Neural cell (in vitro differentiated cells): ENCODE results near the gene GPC2. TPM values are rescaled to one million over a fixed set of nuclear protein-coding genes. Genes with fewer than 3 reads are reported as not detected.

Source experiments
- H2AFZ ChIP-seq: fragments of 200-600, 300-800 bp; sonication (generic), shearing (Covaris generic); 2 replicates; pipeline ENCODE4 v1.6.0; 2014; ENCODE audit warnings: low read depth, mild to moderate bottlenecking, antibody characterized with exemption, low read length, moderate library complexity
- H3F3A ChIP-seq: fragments of 200-600 bp; shearing (Covaris generic); 2 replicates; pipeline ENCODE4 v1.6.1; 2016; ENCODE audit warnings: mild to moderate bottlenecking, moderate library complexity, mixed read lengths, antibody characterized with exemption, low read length; ENCODE audit not compliant: insufficient read depth, poor library complexity, severe bottlenecking
- H3K27ac ChIP-seq: fragments of 200-600, 300-800 bp; sonication (generic), shearing (Covaris generic); 2 replicates; pipeline ENCODE4 v1.5.1; 2014; ENCODE audit warnings: mild to moderate bottlenecking, low read length, moderate library complexity
- H3K27me3 ChIP-seq: fragments of 300-800, 200-600 bp; sonication (generic), shearing (Covaris generic); 2 replicates; pipeline ENCODE4 v1.6.0; 2014; ENCODE audit warnings: mild to moderate bottlenecking, low read depth, low read length, moderate library complexity; ENCODE audit not compliant: insufficient read depth
- H3K36me3 ChIP-seq: fragments of 300-800, 200-600 bp; sonication (generic), shearing (Covaris generic); 2 replicates; pipeline ENCODE4 v1.5.1; 2014; ENCODE audit warnings: mild to moderate bottlenecking, antibody characterized with exemption, low read length, moderate library complexity; ENCODE audit not compliant: insufficient read depth
- H3K4me2 ChIP-seq: fragments of 300-800, 200-600 bp; sonication (generic), shearing (Covaris generic); 2 replicates; pipeline ENCODE4 v1.6.0; 2014; ENCODE audit warnings: mild to moderate bottlenecking, low read length
- H3K4me3 ChIP-seq: fragments of 300-800, 200-600 bp; sonication (generic), shearing (Covaris generic); 2 replicates; pipeline ENCODE4 v1.5.1; 2014; ENCODE audit warnings: mild to moderate bottlenecking, low read length, moderate library complexity
- H3K79me2 ChIP-seq: fragments of 200-600 bp; shearing (Covaris generic); replicated peaks from 2 replicates; pipeline ENCODE4 v1.6.0; 2014; ENCODE audit warnings: mild to moderate bottlenecking, low read length, moderate library complexity; ENCODE audit not compliant: insufficient read depth
- H3K9ac ChIP-seq: fragments of 300-800, 200-600 bp; sonication (generic), shearing (Covaris generic); 2 replicates; pipeline ENCODE4 v1.6.1; 2016; ENCODE audit warnings: mild to moderate bottlenecking, low read length, mixed read lengths
- H3K9me2 ChIP-seq: fragments of 200-600 bp; shearing (Covaris generic); 2 replicates; pipeline ENCODE4 v1.6.1; 2016; ENCODE audit warnings: mild to moderate bottlenecking, low read length, mixed read lengths; ENCODE audit not compliant: insufficient read depth
- H3K9me3 ChIP-seq: fragments of 200-600, 300-800 bp; sonication (generic), shearing (Covaris generic); 2 replicates; pipeline ENCODE4 v1.6.1; 2016; ENCODE audit warnings: mild to moderate bottlenecking, mixed run types, low read length, moderate library complexity, mixed read lengths
- H4K20me1 ChIP-seq: fragments of 200-600 bp; shearing (Covaris generic); 2 replicates; pipeline ENCODE4 v1.6.1; 2016; ENCODE audit warnings: mild to moderate bottlenecking, mixed run types; ENCODE audit not compliant: insufficient read depth
- CTCF ChIP-seq: fragments of 450-650 bp; IDR thresholded peaks from 2 replicates; pipeline ENCODE4 v1.5.1; 2014; ENCODE audit warnings: antibody characterized with exemption, mild to moderate bottlenecking, moderate library complexity; ENCODE audit not compliant: poor library complexity, severe bottlenecking
- EP300 ChIP-seq: fragments of 450-650 bp; conservative IDR thresholded peaks from 2 replicates; pipeline ENCODE4 v1.6.1; 2014; ENCODE audit warnings: antibody characterized with exemption, mild to moderate bottlenecking, moderate library complexity; ENCODE audit not compliant: poor library complexity, severe bottlenecking
- EZH2 ChIP-seq: fragments of 200-600, 300-800 bp; shearing (Covaris generic), sonication (generic); IDR thresholded peaks from 2 replicates; pipeline ENCODE4 v1.6.1; 2014; ENCODE audit warnings: antibody characterized with exemption, low read length, borderline replicate concordance, mild to moderate bottlenecking; ENCODE audit not compliant: insufficient read depth, poor library complexity, severe bottlenecking
- MXI1 ChIP-seq: fragments of 450-650 bp; conservative IDR thresholded peaks from 2 replicates; pipeline ENCODE4 v1.6.1; 2014; ENCODE audit warnings: antibody characterized with exemption, mild to moderate bottlenecking; ENCODE audit not compliant: poor library complexity, severe bottlenecking
- POLR2AphosphoS5 ChIP-seq: IDR thresholded peaks from 2 replicates; pipeline ENCODE4 v1.6.1; 2012
- RAD21 ChIP-seq: fragments of 450-650 bp; conservative IDR thresholded peaks from 2 replicates; pipeline ENCODE4 v1.6.1; 2014; ENCODE audit warnings: antibody characterized with exemption, mild to moderate bottlenecking, moderate library complexity
- REST ChIP-seq: IDR thresholded peaks from 2 replicates; pipeline ENCODE4 v1.6.1; 2012; ENCODE audit warnings: borderline replicate concordance
- SMC3 ChIP-seq: fragments of 450-650 bp; conservative IDR thresholded peaks from 2 replicates; pipeline ENCODE4 v1.6.1; 2014; ENCODE audit warnings: antibody characterized with exemption, mild to moderate bottlenecking, moderate library complexity; ENCODE audit not compliant: poor library complexity
- TAF1 ChIP-seq: IDR thresholded peaks from 2 replicates; pipeline ENCODE4 v1.6.1; 2012; ENCODE audit warnings: low read depth
- polyA plus RNA-seq: library from polyadenylated mRNA; depleted of rRNA; stranded (reverse); fragments of >200 nt; gene quantifications from 2 replicates; pipeline ENCODE4 v1.2.3, GENCODE V29; 2014

The GPC2 gene
- polyA plus RNA-seq, 1 donor from 2014 or later, result 506 TPM

GRCh38 chr7:100137851-100138760 is 39.1 kb downstream of the GPC2 start:
- no peaks in the 10 kb centered on the region for H3K9me3 ChIP-seq
- TF ChIP-seq EZH2 (no peak), TAF1 (no peak), SMC3 (no peak), RAD21 (no peak), EP300 (no peak), REST (no peak), MXI1 (no peak), POLR2AphosphoS5 (no peak), CTCF (no peak)
- no peak overlapping the region for H2AFZ ChIP-seq
- H3K79me2 ChIP-seq, result no peaks in the 10 kb centered on the region
- H3K9ac ChIP-seq, result no peak overlapping the region
- H3K36me3 ChIP-seq, result no peaks in the 10 kb centered on the region
- no peaks in the 10 kb centered on the region for H3F3A ChIP-seq
- H3K9me2 ChIP-seq, result no peaks in the 10 kb centered on the region
- no peaks in the 10 kb centered on the region for H3K27me3 ChIP-seq
- H3K4me2 ChIP-seq, result no peak overlapping the region
- H4K20me1 ChIP-seq, result no peaks in the 10 kb centered on the region
- no peak overlapping the region for H3K4me3 ChIP-seq
- H3K27ac ChIP-seq, result no peak overlapping the region

GRCh38 chr7:100132697-100133151 is 44.5 kb downstream of the GPC2 start:
- TF ChIP-seq EP300 (no peak), POLR2AphosphoS5 (no peak), CTCF (peak; percentile 70), RAD21 (peak; percentile 72), TAF1 (no peak), SMC3 (peak; percentile 67), REST (no peak), MXI1 (no peak)
- no peaks in the 10 kb centered on the region for H4K20me1 ChIP-seq
- no peaks in the 10 kb centered on the region for H3K79me2 ChIP-seq
- H3K9ac ChIP-seq, result no peak overlapping the region
- H3K9me3 ChIP-seq, result no peaks in the 10 kb centered on the region
- H3F3A ChIP-seq, result no peaks in the 10 kb centered on the region
- H3K9me2 ChIP-seq, result no peaks in the 10 kb centered on the region
- H2AFZ ChIP-seq, result no peak overlapping the region
- H3K4me3 ChIP-seq, result no peak overlapping the region
- no peak overlapping the region for H3K27ac ChIP-seq
- no peak overlapping the region for H3K4me2 ChIP-seq
- no peaks in the 10 kb centered on the region for H3K36me3 ChIP-seq
- H3K27me3 ChIP-seq, result no peaks in the 10 kb centered on the region
